GM12878 (cell line): ENCODE data around the gene UBE2F.

Experiments used
- ATF7 ChIP-seq: fragments of 450-650 bp; IDR thresholded peaks from 2 replicates; pipeline ENCODE4 v1.6.1; 2016; ENCODE audit warnings: low read depth, mild to moderate bottlenecking
- BACH1 ChIP-seq: fragments of 450-650 bp; IDR thresholded peaks from 2 replicates; pipeline ENCODE4 v1.6.1; 2017; ENCODE audit warnings: mild to moderate bottlenecking, borderline replicate concordance
- CBX3 ChIP-seq: fragments of 200-600 bp; sonication (generic); IDR thresholded peaks from 2 replicates; pipeline ENCODE4 v1.6.1; 2016; ENCODE audit warnings: low read depth, borderline replicate concordance
- TF ChIP-seq, protein P1 (sequence below), 3 experiments: IDR thresholded peaks in 2 of 3; conservative IDR thresholded peaks in 1 of 3; 2 replicates each; pipeline ENCODE4 v1.5.1; 2011; ENCODE audit warnings: low read depth in 3 of 3, low read length in 3 of 3, mild to moderate bottlenecking in 3 of 3, control low read depth in 2 of 3, moderate library complexity in 2 of 3, inconsistent platforms in 1 of 3, mixed read lengths in 1 of 3; ENCODE audit not compliant: control insufficient read depth in 2 of 3, insufficient read depth in 1 of 3; ENCODE audit errors: extremely low read depth in 1 of 3
- TF ChIP-seq, protein P2 (sequence below): fragments of 150-350 bp; IDR thresholded peaks from 2 replicates; pipeline ENCODE4 v1.6.1; 2016; ENCODE audit warnings: low read depth, low read length

DNA sequence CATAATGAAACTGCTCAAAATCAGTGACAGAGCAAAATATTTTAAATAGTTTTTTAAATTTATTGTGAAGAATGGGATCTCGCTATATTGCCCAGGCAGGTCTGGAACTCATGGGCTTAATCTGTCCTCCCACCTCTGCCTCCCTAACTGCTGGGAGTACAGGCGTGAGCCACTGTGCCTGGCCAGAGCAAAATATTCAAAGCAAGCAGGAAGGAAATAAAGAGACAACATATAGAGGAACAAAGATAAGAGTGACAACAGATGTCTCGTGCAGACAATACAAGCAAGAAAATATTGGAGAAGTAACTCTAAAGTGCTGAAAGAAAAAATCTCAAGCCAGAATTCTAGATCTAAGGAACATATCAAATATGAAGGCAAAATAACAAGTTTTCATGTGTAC lies 89.0 kb downstream of the UBE2F start:
- no peak for TF ChIP-seq BACH1
- TF ChIP-seq, protein P1, sequence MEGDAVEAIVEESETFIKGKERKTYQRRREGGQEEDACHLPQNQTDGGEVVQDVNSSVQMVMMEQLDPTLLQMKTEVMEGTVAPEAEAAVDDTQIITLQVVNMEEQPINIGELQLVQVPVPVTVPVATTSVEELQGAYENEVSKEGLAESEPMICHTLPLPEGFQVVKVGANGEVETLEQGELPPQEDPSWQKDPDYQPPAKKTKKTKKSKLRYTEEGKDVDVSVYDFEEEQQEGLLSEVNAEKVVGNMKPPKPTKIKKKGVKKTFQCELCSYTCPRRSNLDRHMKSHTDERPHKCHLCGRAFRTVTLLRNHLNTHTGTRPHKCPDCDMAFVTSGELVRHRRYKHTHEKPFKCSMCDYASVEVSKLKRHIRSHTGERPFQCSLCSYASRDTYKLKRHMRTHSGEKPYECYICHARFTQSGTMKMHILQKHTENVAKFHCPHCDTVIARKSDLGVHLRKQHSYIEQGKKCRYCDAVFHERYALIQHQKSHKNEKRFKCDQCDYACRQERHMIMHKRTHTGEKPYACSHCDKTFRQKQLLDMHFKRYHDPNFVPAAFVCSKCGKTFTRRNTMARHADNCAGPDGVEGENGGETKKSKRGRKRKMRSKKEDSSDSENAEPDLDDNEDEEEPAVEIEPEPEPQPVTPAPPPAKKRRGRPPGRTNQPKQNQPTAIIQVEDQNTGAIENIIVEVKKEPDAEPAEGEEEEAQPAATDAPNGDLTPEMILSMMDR (IDR thresholded peaks at IDR 0.05 in 2 of 3, conservative IDR thresholded peaks at IDR 0.05 in 1 of 3; ENCODE audit: control insufficient read depth in 2 of 3, extremely low read depth in 1 of 3, insufficient read depth in 1 of 3, low read depth in 3 of 3, low read length in 3 of 3) = no peak
- no peak for TF ChIP-seq ATF7
- TF ChIP-seq, protein P2, sequence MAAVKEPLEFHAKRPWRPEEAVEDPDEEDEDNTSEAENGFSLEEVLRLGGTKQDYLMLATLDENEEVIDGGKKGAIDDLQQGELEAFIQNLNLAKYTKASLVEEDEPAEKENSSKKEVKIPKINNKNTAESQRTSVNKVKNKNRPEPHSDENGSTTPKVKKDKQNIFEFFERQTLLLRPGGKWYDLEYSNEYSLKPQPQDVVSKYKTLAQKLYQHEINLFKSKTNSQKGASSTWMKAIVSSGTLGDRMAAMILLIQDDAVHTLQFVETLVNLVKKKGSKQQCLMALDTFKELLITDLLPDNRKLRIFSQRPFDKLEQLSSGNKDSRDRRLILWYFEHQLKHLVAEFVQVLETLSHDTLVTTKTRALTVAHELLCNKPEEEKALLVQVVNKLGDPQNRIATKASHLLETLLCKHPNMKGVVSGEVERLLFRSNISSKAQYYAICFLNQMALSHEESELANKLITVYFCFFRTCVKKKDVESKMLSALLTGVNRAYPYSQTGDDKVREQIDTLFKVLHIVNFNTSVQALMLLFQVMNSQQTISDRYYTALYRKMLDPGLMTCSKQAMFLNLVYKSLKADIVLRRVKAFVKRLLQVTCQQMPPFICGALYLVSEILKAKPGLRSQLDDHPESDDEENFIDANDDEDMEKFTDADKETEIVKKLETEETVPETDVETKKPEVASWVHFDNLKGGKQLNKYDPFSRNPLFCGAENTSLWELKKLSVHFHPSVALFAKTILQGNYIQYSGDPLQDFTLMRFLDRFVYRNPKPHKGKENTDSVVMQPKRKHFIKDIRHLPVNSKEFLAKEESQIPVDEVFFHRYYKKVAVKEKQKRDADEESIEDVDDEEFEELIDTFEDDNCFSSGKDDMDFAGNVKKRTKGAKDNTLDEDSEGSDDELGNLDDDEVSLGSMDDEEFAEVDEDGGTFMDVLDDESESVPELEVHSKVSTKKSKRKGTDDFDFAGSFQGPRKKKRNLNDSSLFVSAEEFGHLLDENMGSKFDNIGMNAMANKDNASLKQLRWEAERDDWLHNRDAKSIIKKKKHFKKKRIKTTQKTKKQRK = no peak
- no peak for TF ChIP-seq CBX3
